H9 (cell line): ENCODE measurements around the gene RNF214. TPM values are rescaled to one million over a fixed set of nuclear protein-coding genes. Genes with fewer than 3 reads are reported as not detected.

Experiments used
- DNase-seq: peaks from one replicate; pipeline ENCODE4 v3.0.0-alpha.2; 2017
- H2AFZ ChIP-seq: one replicate; pipeline ENCODE4 v1.6.1; 2013; ENCODE audit warnings: mild to moderate bottlenecking, low read length, control low read depth, moderate library complexity
- H2AK5ac ChIP-seq: 2 replicates; pipeline ENCODE4 v1.6.1; 2013; ENCODE audit warnings: low read length, control low read depth, mixed read lengths; ENCODE audit not compliant: insufficient read length
- H2BK120ac ChIP-seq: one replicate; pipeline ENCODE4 v1.6.1; 2013; ENCODE audit warnings: low read depth, mild to moderate bottlenecking, low read length, control low read depth, inconsistent platforms; ENCODE audit not compliant: poor library complexity, severe bottlenecking
- H2BK12ac ChIP-seq: 2 replicates; pipeline ENCODE4 v1.6.1; 2013; ENCODE audit warnings: low read length, control low read depth, mixed read lengths, low read depth; ENCODE audit not compliant: insufficient read length
- H2BK15ac ChIP-seq: 2 replicates; pipeline ENCODE4 v1.6.1; 2013; ENCODE audit warnings: low read depth, low read length, control low read depth
- H2BK20ac ChIP-seq: one replicate; pipeline ENCODE4 v1.6.1; 2013; ENCODE audit warnings: low read depth, mild to moderate bottlenecking, low read length, control low read depth, inconsistent platforms; ENCODE audit not compliant: poor library complexity, severe bottlenecking
- H2BK5ac ChIP-seq: 2 replicates; pipeline ENCODE4 v1.6.1; 2013; ENCODE audit warnings: low read length, control low read depth, mixed read lengths; ENCODE audit not compliant: insufficient read length
- H3K14ac ChIP-seq: 2 replicates; pipeline ENCODE4 v1.6.1; 2013; ENCODE audit warnings: low read length, control low read depth; ENCODE audit not compliant: insufficient read depth
- H3K18ac ChIP-seq: 2 replicates; pipeline ENCODE4 v1.6.1; 2013; ENCODE audit warnings: low read depth, mild to moderate bottlenecking, mixed read lengths, low read length, control low read depth; ENCODE audit not compliant: insufficient read length
- H3K23ac ChIP-seq: 2 replicates; pipeline ENCODE4 v1.6.1; 2013; ENCODE audit warnings: low read length, control low read depth, mixed read lengths, low read depth; ENCODE audit not compliant: insufficient read length
- H3K23me2 ChIP-seq: 2 replicates; pipeline ENCODE4 v1.6.1; 2013; ENCODE audit warnings: low read depth, mild to moderate bottlenecking, mixed read lengths, low read length, control low read depth; ENCODE audit not compliant: insufficient read length, poor library complexity, severe bottlenecking
- H3K27ac ChIP-seq: 2 replicates; pipeline ENCODE4 v1.5.1; 2013; ENCODE audit warnings: low read length, control low read depth, mixed read lengths, low read depth; ENCODE audit not compliant: insufficient read length
- H3K27me3 ChIP-seq: 2 replicates; pipeline ENCODE4 v1.6.1; 2013; ENCODE audit warnings: low read length, control low read depth, inconsistent platforms; ENCODE audit not compliant: insufficient read depth
- H3K4ac ChIP-seq: 2 replicates; pipeline ENCODE4 v1.6.1; 2013; ENCODE audit warnings: low read depth, mild to moderate bottlenecking, control low read depth, inconsistent platforms, low read length, moderate library complexity
- H3K4me1 ChIP-seq: 2 replicates; pipeline ENCODE4 v1.6.1; 2013; ENCODE audit warnings: low read length, control low read depth, inconsistent platforms; ENCODE audit not compliant: insufficient read depth
- H3K4me2 ChIP-seq: 2 replicates; pipeline ENCODE4 v1.6.1; 2013; ENCODE audit warnings: low read length, control low read depth, mixed read lengths; ENCODE audit not compliant: insufficient read length, insufficient read depth
- H3K56ac ChIP-seq: 2 replicates; pipeline ENCODE4 v1.6.1; 2013; ENCODE audit warnings: low read depth, mild to moderate bottlenecking, mixed read lengths, low read length, control low read depth; ENCODE audit not compliant: insufficient read length
- H3K79me1 ChIP-seq: 2 replicates; pipeline ENCODE4 v1.6.1; 2013; ENCODE audit warnings: low read depth, mild to moderate bottlenecking, moderate library complexity, low read length, control low read depth, inconsistent platforms; ENCODE audit not compliant: insufficient read depth, poor library complexity, severe bottlenecking
- H3K79me2 ChIP-seq: 2 replicates; pipeline ENCODE4 v1.6.1; 2013; ENCODE audit warnings: low read length, control low read depth, inconsistent platforms; ENCODE audit not compliant: insufficient read depth
- H3K9ac ChIP-seq: 2 replicates; pipeline ENCODE4 v1.6.1; 2013; ENCODE audit warnings: low read length, control low read depth, mixed read lengths; ENCODE audit not compliant: insufficient read length; ENCODE audit errors: extremely low read depth
- H3K9me3 ChIP-seq: one replicate; pipeline ENCODE4 v1.6.1; 2013; ENCODE audit warnings: low read depth, low read length, inconsistent platforms; ENCODE audit not compliant: control insufficient read depth
- H3T11ph ChIP-seq: one replicate; pipeline ENCODE4 v1.6.1; 2013; ENCODE audit warnings: mild to moderate bottlenecking, low read length, control low read depth, inconsistent platforms
- H4K20me1 ChIP-seq: one replicate; pipeline ENCODE4 v1.6.1; 2013; ENCODE audit not compliant: control insufficient read depth, insufficient read length, insufficient read depth
- H4K5ac ChIP-seq: 2 replicates; pipeline ENCODE4 v1.6.1; 2013; ENCODE audit warnings: low read depth, mild to moderate bottlenecking, mixed read lengths, low read length, control low read depth; ENCODE audit not compliant: insufficient read length
- H4K8ac ChIP-seq: replicated peaks from 2 replicates; pipeline ENCODE4 v1.6.1; 2013; ENCODE audit warnings: low read length, control low read depth, mixed read lengths, low read depth; ENCODE audit not compliant: insufficient read length
- H4K91ac ChIP-seq: 2 replicates; pipeline ENCODE4 v1.6.1; 2013; ENCODE audit warnings: low read depth, mild to moderate bottlenecking, moderate library complexity, mixed read lengths, low read length, control low read depth; ENCODE audit not compliant: insufficient read length
- H3K27ac Mint-ChIP-seq, 3 experiments: 2 replicates in 2 of 3; 3 replicates in 1 of 3; pipeline ENCODE4 v1.8.0; 2020 to 2021; ENCODE audit warnings: mixed read lengths in 3 of 3, mild to moderate bottlenecking in 1 of 3, moderate library complexity in 1 of 3
- H3K27me3 Mint-ChIP-seq: 2 replicates; pipeline ENCODE4 v1.8.0; 2021; ENCODE audit warnings: low read depth, mild to moderate bottlenecking, moderate library complexity, mixed read lengths
- H3K36me3 Mint-ChIP-seq, 3 experiments: 2 replicates in 2 of 3; 3 replicates in 1 of 3; pipeline ENCODE4 v1.8.0; 2020 to 2021; ENCODE audit warnings: low read depth in 3 of 3, mixed read lengths in 3 of 3; ENCODE audit not compliant: insufficient read depth in 1 of 3
- H3K4me1 Mint-ChIP-seq, 2 experiments: 2 replicates each; pipeline ENCODE4 v1.8.0; 2020; ENCODE audit warnings: mixed read lengths in 2 of 2
- H3K4me3 Mint-ChIP-seq, 2 experiments: 2 replicates in 1 of 2; 3 replicates in 1 of 2; pipeline ENCODE4 v1.8.0; 2020 to 2021; ENCODE audit warnings: mild to moderate bottlenecking in 2 of 2, mixed read lengths in 2 of 2, moderate library complexity in 1 of 2
- H3K9me3 Mint-ChIP-seq, 2 experiments: 2 replicates in 1 of 2; 3 replicates in 1 of 2; pipeline ENCODE4 v1.8.0; 2020; ENCODE audit warnings: mild to moderate bottlenecking in 2 of 2, mixed read lengths in 2 of 2, moderate library complexity in 1 of 2
- CTCF ChIP-seq: fragments of 200-600 bp; sonication (generic); conservative IDR thresholded peaks from 3 replicates; pipeline ENCODE4 v1.8.0; 2021; ENCODE audit warnings: antibody characterized with exemption, mild to moderate bottlenecking
- WGBS: extraction: QIAGEN DNeasy Blood & Tissue Kit; methylation state at CpG from one replicate; pipeline ENCODE4 v1.1.7; 2013; ENCODE audit warnings: missing lambda C conversion rate, low lambda C conversion rate, mixed read lengths; ENCODE audit not compliant: insufficient read length; ENCODE audit errors: extremely low coverage; 5-methylcytosine and 5-hydroxymethylcytosine counted together
- total RNA-seq: library from RNA; stranded (reverse); gene quantifications from 2 replicates; pipeline ENCODE4 v1.2.1, GENCODE V29; 2021

Gene RNF214
- total RNA-seq, 1 experiment from 2014 or later = 26.0 TPM

GRCh38 chr11:117265745-117266144 lies 33.3 kb downstream of the RNF214 start:
- no peaks in the 10 kb centered on the region for H3K9me3 ChIP-seq
- no peaks in the 10 kb centered on the region for H3K23me2 ChIP-seq
- H3K23ac ChIP-seq = no peak overlapping the region
- no peaks in the 10 kb centered on the region for H3K4me1 ChIP-seq
- Mint-ChIP-seq H3K36me3 (peaks cover 15 to 35% (median 30%) of the 10 kb centered on the region in 3 experiments; a peak in 6 of 7 replicates), H3K4me1 (peaks cover 7% of the 10 kb centered on the region in 2 experiments; a peak in 3 of 4 replicates), H3K27ac (no peak overlapping the region), H3K4me3 (no peak overlapping the region), H3K27me3 (peaks cover 8% of the 10 kb centered on the region; the same call in 1 of the 2 replicates), H3K9me3 (no peaks in the 10 kb centered on the region)
- H2AK5ac ChIP-seq = no peak overlapping the region
- no peak overlapping the region for H4K5ac ChIP-seq
- no peak overlapping the region for H3K4ac ChIP-seq
- H3K9ac ChIP-seq = no peak overlapping the region
- no peak overlapping the region for H3K14ac ChIP-seq
- no CpG with 5 or more reads among the region's 2 CpGs for WGBS
- H2AFZ ChIP-seq = no peak overlapping the region
- H3K27me3 ChIP-seq = no peaks in the 10 kb centered on the region
- H3K4me2 ChIP-seq = no peak overlapping the region
- no peak overlapping the region for H2BK20ac ChIP-seq
- no peak overlapping the region for H2BK120ac ChIP-seq
- no peaks in the 10 kb centered on the region for H4K20me1 ChIP-seq
- no peak overlapping the region for H3K27ac ChIP-seq
- no peak overlapping the region for H2BK12ac ChIP-seq
- no peak overlapping the region for H3K56ac ChIP-seq
- no peak overlapping the region for H2BK5ac ChIP-seq
- no peak overlapping the region for H4K91ac ChIP-seq
- H3K79me2 ChIP-seq = no peaks in the 10 kb centered on the region
- no peaks in the 10 kb centered on the region for H3K79me1 ChIP-seq
- no peak overlapping the region for H3T11ph ChIP-seq
- no peak for TF ChIP-seq CTCF
- H3K18ac ChIP-seq = no peak overlapping the region
- H2BK15ac ChIP-seq = no peak overlapping the region
- no peak overlapping the region for H4K8ac ChIP-seq
- no peak for DNase-seq
